Astrocyte of the cerebellum (primary cell): ENCODE measurements around the gene TMCO2.

Experiments used
- DNase-seq: peaks from one replicate; pipeline ENCODE4 v3.0.0-alpha.2; 2011; ENCODE audit warnings: low read depth
- H3K4me3 ChIP-seq: 2 replicates; pipeline ENCODE4 v1.5.1; 2011; ENCODE audit warnings: mild to moderate bottlenecking, low read depth, low read length, moderate library complexity
- CTCF ChIP-seq: IDR thresholded peaks from 2 replicates; pipeline ENCODE4 v1.5.1; 2012; ENCODE audit warnings: low read length, low read depth, moderate library complexity, mild to moderate bottlenecking; ENCODE audit errors: missing control alignments
- in situ Hi-C: cut with HindIII; loops from 2 replicates; pipeline ENCODE4 v1.10.0; 2017; ENCODE audit warnings: low sequenced_read_pairs

TMCO2 gene

GRCh38 chr1:40273547-40274166 lies 25.9 kb downstream of the TMCO2 start:
- in situ Hi-C loops, result no loop called here
- DNase-seq, result no peak
- no peak for TF ChIP-seq CTCF
- H3K4me3 ChIP-seq, result no peak overlapping the region

DNA sequence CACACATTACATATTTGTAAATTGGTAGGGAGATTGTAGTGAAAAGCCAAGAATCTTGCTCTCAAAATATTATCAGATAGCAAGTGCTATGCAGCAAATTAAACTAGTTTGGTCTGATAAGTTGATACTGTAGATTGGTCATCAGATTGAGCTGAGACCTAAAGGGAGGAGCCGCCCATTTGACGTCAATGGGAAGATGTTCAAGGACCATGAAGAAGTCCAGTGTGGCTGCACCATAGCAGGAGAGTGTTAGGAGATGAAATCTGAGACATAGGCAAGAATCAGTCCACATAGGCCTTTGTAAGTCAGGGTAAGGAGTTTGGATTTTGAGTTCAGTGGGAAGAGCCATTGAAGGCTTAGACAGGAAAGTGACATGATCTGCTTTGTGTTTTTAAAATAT lies 26.6 kb downstream of the TMCO2 start:
- in situ Hi-C loops, result no loop called here
- H3K4me3 ChIP-seq, result no peak overlapping the region
- no peak for TF ChIP-seq CTCF
- no peak for DNase-seq

DNA sequence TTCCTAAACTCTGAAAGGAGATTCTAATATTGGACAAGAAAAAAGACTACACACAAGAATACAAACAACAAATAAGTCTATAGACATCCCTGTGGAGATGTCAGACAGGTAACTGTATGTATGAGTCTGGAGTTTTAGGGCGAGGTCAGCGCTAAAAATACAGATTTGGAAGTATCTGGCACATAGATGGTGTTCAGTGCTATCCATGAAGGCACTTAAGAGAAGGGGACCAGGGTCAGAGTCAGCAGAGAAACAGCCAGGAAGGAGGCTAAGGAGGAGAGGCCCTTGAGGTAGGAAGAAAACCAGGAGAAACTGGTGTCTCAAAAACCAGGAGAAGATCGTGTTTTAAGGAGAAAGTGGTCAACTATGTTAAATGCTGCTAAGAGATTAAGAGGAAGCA lies 28.4 kb downstream of the TMCO2 start:
- no peak for DNase-seq
- in situ Hi-C loops, result no loop called here
- no peak for TF ChIP-seq CTCF
- H3K4me3 ChIP-seq, result no peak overlapping the region

- H3K4me3 ChIP-seq, result no peak overlapping the region
- TF ChIP-seq CTCF, result no peak
- in situ Hi-C loops, result no loop called here
- no peak for DNase-seq
These were observed 34.1 kb downstream of the TMCO2 start for GRCh38 chr1:40281853-40282252.

GRCh38 chr1:40291293-40291692 lies 43.6 kb downstream of the TMCO2 start:
- no peak for TF ChIP-seq CTCF
- in situ Hi-C loops, result loop anchor here (5.0 kb wide), 1 partner anchor 59 kb away; no protein-coding TSS in a partner anchor
- DNase-seq, result no peak
- no peak overlapping the region for H3K4me3 ChIP-seq

DNA sequence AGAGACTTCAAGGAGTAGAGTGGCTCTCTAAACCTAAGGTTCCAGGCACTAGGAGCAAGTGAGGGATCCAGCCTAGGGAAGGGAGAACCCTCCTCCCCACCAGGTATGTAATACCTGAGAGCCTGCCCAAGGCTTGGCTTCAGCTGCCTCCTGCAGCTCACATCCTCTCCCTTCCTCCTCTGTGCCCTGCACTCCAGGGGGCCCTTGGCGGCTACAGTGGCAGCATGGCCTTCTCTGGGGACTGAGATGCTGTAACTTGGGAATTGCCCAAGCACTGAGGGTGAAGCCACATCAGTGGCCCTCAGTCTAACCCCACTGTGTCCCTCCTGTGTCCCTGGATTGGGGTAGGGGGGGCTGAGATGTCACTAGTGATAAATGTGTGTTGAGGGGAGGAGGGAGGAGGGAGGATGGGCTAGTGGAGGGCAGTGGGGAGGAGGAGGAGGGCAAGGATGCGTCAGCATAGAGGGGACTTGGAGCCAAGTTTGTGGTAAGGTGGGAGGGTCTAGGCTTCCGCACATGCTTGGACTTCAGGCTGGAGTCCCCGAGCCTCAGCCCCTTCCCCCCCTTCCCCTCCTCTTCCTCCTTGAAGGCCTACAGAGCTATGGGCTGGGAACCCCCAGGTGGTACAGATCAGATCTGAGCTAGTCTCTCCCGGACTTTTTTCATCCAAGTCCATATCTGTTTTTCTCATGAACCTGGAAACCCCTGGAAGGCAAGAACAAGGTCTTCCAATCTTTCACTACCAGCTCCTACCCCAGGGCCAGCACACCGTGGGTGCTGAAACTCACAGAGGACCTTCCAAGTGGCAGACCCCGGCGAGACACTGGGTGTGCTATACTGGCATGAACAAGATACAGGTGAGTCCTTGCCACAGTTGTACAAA lies 51.9 kb downstream of the TMCO2 start:
- no peak overlapping the region for H3K4me3 ChIP-seq
- TF ChIP-seq CTCF, result no peak
- peak; percentile 47 for DNase-seq
- in situ Hi-C loops, result no loop called here
